Measurements from ENCODE around the gene NRCAM.

The NRCAM gene

DNA sequence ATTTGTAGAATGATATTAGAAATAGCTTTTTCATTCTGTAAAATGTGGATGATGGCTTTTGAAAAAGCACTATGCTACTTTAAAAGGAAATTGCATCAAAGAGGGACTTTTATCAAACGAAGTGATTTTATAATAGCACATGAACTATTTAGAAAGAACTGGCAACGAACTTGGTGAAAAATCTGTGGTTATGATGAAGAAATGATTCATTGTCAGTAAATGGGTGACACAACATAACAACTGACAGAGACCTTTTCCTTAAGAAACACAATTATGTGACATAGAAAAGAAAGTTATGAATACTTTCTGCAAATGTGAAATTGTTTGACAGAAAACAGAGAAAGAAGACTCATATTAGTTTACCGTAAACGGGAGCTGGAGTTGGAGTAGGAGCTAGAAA, 265.3 kb downstream of the NRCAM start:
- TF ChIP-seq, protein P1, sequence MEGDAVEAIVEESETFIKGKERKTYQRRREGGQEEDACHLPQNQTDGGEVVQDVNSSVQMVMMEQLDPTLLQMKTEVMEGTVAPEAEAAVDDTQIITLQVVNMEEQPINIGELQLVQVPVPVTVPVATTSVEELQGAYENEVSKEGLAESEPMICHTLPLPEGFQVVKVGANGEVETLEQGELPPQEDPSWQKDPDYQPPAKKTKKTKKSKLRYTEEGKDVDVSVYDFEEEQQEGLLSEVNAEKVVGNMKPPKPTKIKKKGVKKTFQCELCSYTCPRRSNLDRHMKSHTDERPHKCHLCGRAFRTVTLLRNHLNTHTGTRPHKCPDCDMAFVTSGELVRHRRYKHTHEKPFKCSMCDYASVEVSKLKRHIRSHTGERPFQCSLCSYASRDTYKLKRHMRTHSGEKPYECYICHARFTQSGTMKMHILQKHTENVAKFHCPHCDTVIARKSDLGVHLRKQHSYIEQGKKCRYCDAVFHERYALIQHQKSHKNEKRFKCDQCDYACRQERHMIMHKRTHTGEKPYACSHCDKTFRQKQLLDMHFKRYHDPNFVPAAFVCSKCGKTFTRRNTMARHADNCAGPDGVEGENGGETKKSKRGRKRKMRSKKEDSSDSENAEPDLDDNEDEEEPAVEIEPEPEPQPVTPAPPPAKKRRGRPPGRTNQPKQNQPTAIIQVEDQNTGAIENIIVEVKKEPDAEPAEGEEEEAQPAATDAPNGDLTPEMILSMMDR (IDR thresholded peaks at IDR 0.05; ENCODE audit: low read depth, low read length), result no peak
- H3K4me3 ChIP-seq (ENCODE audit: low read depth, low read length), result no peak overlapping the region
- no peak for DNase-seq (ENCODE audit: low read depth, low spot score)
- in situ Hi-C loops (cut with HindIII; ENCODE audit: low sequenced_read_pairs), result loop anchor here (25.0 kb wide), 1 partner anchor 296 kb away; no protein-coding TSS in a partner anchor

DNA sequence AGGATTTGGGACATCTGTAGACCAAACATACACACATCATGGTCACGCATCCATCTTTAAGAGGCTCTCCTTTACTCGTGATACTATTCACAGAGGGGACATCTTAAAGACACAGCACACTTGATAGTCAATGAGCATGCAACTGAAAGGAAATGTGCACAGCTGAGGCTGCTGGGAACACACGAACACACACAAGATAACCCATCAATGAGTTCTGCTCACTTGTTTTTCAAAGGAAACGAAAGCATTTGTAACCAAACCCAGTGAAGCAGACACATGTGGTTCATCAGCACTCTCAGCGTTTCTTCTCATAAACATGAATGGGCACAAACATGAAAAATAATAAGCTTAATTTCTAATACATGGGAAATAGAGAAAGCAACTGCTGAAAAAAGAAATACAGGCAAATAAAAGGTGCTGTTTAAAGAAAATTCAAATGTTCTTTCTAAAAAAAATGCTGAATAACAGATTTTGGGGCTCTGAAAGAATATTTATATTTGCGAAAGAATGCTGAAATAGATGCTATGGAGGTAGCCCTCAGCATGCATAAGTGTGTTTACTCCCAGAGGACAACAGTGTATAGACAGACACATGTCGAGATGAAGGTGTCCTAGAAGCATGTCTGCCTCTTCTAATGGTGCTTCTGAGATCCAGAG, 266.4 kb downstream of the NRCAM start:
- TF ChIP-seq, protein P1 (IDR thresholded peaks at IDR 0.05; ENCODE audit: low read depth, low read length), result no peak
- no peak for DNase-seq (ENCODE audit: low read depth, low spot score)
- H3K4me3 ChIP-seq (ENCODE audit: low read depth, low read length), result no peak overlapping the region
- in situ Hi-C loops (cut with HindIII; ENCODE audit: low sequenced_read_pairs), result loop anchor here (25.0 kb wide), 1 partner anchor 297 kb away; no protein-coding TSS in a partner anchor

GRCh38 chr7:108188724-108189123, 267.5 kb downstream of the NRCAM start:
- no peak overlapping the region for H3K4me3 ChIP-seq (ENCODE audit: low read depth, low read length)
- DNase-seq (ENCODE audit: low read depth, low spot score), result no peak
- TF ChIP-seq, protein P1 (IDR thresholded peaks at IDR 0.05; ENCODE audit: low read depth, low read length), result no peak
- in situ Hi-C loops (cut with HindIII; ENCODE audit: low sequenced_read_pairs), result loop anchor here (25.0 kb wide), 1 partner anchor 299 kb away; no protein-coding TSS in a partner anchor

DNA sequence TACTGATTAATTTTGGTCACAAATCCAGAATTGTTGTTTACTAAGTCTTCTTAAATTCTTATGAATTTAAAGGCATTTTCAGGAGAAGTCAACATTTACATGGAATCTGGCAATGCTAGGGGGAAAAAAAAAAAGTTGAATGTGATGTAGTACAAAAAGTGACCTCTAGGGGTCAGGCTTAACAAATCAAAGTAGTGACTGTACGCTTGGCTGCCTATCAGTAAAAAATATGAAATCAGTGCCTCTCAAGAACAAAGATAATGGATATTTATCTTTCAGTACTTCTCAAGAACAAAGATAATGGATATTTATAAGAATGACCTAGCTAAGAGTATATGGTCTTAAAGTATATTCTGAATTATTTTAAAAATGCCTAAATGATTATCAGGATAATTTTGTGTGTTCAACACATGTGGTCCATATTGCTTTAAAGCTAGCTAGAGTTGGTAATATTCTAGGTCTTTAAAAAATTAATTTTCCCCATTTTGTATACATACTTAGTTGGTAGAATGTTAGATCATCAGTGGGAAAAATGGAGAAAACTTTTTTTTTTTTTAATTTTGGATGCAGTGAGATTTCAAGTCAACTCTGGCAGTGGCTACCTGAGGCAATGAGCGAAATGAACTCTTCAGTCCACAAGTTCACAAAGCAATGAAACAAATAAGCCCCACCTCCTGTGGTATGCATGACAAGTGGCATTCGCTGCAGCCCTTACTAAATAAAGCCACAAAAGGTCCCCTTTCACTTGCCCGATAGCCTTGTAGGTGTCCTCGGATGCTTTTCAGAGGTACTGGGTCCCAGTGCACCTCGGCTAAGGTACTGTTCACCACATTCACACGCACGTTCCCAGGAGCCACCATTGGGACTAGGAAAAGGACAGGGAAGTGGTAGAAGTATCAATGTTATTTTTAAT, 274.9 kb downstream of the NRCAM start:
- no peak overlapping the region for H3K4me3 ChIP-seq (ENCODE audit: low read depth, low read length)
- DNase-seq (ENCODE audit: low read depth, low spot score), result peak; percentile 75
- TF ChIP-seq, protein P1 (IDR thresholded peaks at IDR 0.05; ENCODE audit: low read depth, low read length), result peak; percentile 56
- in situ Hi-C loops (cut with HindIII; ENCODE audit: low sequenced_read_pairs), result loop anchor here (25.0 kb wide), 1 partner anchor 306 kb away; no protein-coding TSS in a partner anchor

DNA sequence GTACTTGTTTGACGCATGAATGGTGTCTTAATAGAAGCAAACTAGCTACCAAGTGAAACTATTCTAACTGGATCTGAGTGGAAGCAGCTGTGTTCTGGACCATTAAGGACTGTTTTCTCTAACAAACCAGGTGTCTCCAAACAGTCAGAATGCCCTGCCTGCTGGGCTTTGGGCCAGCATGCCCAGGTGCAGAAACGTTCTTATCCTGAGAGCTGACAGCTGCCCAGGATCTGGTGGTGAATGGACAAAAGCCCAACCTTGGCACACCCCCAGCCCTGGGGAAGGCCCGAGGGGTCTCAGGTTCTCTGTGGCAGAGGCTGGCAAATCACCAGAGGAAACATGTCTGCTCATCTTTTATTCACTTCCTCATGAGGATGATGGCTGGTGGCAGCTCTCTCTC, 277.8 kb downstream of the NRCAM start:
- in situ Hi-C loops (cut with HindIII; ENCODE audit: low sequenced_read_pairs), result loop anchor here (25.0 kb wide), 1 partner anchor 309 kb away; no protein-coding TSS in a partner anchor
- DNase-seq (ENCODE audit: low read depth, low spot score), result no peak
- TF ChIP-seq, protein P1 (IDR thresholded peaks at IDR 0.05; ENCODE audit: low read depth, low read length), result no peak
- H3K4me3 ChIP-seq (ENCODE audit: low read depth, low read length), result no peak overlapping the region

- in situ Hi-C loops (cut with HindIII; ENCODE audit: low sequenced_read_pairs), result no loop called here
- TF ChIP-seq, protein P1 (IDR thresholded peaks at IDR 0.05; ENCODE audit: low read depth, low read length), result no peak
- peak; percentile 17 for DNase-seq (ENCODE audit: low read depth, low spot score)
- H3K4me3 ChIP-seq (ENCODE audit: low read depth, low read length), result no peak overlapping the region
Observed at GRCh38 chr7:108171164-108171563, 285.1 kb downstream of the NRCAM start.
